ENCODE results near the gene TMEM51.
A peak's percentile ranks its signal among the peaks of the same experiment; 100 is the strongest.
"Not testable (repeated sequence)": the region's sequence is repeated elsewhere in the genome, so short reads cannot be mapped to it uniquely, and the experiment has no call there.

TMEM51 gene

DNA sequence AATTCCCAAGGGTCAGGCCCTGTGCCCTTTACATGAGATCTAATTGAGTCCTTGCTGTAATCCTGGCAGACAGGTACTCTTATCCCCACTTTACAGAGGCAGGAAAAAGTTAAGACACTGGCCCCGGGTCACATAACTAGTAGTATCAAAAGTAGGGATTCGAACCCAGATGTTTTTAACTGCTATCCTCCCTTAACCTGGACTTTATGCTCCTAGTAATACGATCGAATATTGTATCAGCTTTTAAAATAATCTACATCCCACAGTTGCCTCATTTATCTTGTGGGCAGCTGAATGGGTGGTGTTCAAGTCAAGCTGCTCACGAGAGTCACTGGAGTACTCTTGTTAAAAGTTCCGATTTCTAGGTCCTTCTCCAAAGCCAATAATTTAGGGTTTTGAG lies 25.5 kb upstream of the TMEM51 start:
- DNase-seq (ENCODE audit: low read depth in 3 of 3): no peak

DNA sequence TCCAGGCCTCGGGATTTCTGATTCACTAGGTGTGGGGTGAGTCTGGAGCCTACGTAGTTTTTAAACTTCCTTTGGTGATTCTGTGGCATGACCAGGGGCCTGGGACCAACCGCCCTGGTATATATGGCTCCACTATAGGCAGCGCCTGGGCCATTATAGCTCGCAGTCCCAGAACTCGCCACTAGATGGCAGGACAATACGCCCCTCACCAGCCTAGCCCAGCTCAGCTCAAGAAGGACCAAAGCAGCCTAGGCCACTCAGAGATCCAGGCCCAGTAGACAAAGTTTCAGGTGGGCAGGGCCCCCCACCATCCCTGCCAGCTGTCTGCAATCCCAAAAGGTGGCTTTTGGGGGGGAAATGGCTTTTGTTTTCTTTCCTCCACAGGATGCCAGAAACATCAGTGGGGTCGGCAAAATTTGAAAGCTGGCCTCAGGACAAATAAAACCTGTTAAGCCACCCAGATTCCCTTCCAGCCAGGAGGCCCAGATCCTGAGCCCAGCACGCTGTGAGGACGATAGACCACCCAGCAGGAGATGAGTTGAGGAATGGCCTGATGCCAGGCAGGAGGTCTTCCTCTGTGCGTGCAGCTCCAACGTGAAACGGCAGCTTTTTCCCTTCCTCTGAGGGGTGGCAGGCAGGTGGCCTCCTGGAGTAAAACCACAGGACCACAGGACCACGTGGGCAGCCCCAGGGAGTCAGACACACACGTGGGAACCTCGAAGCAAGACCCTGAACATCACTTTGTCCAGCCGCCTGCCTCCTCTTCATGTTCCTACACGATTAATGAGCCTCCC lies 24.8 kb upstream of the TMEM51 start:
- peak; percentile 54 to 71 (median 61) for DNase-seq (ENCODE audit: low read depth in 3 of 3)

DNA sequence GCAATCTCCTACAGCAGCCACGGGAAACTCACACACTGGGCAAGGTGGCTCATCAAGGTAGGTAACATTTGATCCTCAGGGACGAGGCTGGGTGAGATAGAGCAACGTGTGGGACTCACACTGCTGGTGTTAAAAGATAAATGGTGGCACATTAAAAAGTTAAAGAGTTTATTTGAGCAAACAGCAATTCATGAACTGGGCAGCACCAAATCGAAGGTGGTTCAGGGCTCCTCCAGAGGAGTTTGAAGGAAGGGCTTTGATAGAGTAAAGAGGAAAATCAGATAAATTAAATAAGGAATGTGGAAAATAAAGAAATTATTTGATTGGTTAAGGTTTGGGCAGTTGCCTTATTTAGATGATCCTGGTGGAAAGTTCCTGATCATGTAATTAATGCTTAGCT lies 23.6 kb upstream of the TMEM51 start:
- DNase-seq (ENCODE audit: low read depth in 3 of 3): no peak

DNA sequence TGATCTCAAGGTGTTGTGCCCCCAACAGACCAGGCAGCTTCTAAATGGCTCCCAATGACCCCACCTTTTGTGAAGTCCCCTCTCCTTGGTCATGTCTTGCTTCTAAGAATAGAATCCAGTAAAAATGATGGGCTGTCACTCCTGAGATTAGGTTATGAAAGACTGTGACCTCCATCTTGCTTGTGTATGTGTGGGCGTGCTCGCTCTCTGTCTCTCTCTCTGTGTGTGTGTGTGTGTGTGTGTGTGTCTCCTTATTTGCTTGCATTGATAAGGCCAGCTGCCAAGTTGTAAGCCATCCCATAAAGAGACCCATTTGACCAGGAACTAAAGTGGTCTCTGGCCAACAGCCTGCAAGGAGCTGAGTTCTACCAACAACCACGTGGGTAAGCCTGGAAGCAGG lies 22.9 kb upstream of the TMEM51 start:
- no peak for DNase-seq (ENCODE audit: low read depth in 3 of 3)

DNA sequence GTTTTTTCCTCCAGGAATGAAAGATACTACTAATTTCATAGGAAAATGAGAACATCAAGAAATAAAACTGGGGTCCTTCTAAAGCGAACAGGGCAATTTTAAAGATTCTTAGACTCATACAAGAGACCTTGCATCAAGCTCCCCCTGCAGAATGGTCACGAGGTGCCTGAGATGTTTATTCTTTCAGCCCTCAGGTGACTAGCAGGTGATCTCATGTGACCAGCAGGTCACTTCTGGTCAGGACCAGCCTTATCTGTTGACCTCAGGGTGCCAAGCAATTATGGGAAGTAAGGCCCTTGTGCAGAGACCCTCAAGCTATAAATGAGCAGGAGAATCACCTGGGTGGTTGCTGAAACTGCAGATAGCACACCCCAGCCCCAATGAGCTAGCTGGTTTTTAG lies 20.6 kb upstream of the TMEM51 start:
- no peak for DNase-seq (ENCODE audit: low read depth in 3 of 3)

DNA sequence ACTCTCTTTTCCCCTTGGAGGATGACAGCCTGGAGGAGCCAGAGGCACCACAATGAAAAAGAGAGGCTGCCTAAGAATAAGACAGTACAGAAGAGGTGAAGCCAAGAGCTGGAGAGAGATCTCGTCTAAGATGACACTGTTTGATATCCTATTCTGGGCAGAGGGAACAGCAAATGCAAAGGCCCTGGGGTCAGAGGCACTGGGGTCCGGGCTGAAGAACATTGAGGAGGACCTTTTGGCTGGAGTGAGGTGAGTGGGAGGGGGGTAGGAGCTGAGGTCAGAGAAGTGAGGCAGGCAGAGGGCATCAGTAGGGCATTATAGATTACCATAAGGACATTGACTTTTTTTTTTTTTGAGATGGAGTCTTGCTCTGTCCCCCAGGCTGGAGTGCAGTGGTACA lies 19.3 kb upstream of the TMEM51 start:
- no peak for DNase-seq (ENCODE audit: low read depth in 3 of 3)

DNA sequence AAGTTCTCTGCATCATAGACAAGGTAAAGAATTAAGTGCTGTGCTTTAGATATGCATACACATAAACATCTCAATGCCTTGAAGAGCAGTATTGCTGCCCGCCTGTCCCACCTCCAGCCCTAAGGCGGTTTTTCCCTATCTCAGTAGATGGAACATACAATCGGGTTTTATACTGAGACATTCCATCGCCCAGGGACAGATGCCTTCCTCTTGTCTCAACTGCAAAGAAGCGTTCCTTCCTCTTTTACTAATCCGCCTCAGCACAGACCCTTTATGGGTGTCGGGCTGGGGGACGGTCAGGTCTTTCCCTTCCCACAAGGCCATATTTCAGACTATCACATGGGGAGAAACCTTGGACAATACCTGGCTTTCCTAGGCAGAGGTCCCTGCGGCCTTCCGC lies 17.9 kb upstream of the TMEM51 start:
- not testable (repeated sequence) for DNase-seq (ENCODE audit: low read depth in 3 of 3)

DNA sequence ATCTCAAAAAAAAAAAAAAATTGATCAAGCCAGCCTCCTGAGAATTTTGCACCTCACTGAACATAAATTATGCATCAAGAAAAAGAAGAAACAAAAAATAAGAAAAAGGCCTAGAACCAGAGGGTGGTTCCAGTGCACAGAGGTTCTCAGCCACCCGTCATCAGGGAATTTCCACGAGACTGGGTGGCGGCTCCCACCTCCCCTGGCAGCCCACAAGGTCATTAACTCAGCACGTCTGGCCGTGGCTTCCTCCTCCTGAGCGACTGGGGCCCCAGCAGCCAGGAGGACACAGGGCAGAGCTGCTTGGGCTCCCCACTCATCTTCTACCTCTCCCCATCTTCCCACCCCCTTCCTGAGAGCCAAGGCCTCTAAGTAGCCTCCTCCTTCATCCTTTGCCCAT lies 15.7 kb upstream of the TMEM51 start:
- DNase-seq (ENCODE audit: low read depth in 3 of 3): no peak

DNA sequence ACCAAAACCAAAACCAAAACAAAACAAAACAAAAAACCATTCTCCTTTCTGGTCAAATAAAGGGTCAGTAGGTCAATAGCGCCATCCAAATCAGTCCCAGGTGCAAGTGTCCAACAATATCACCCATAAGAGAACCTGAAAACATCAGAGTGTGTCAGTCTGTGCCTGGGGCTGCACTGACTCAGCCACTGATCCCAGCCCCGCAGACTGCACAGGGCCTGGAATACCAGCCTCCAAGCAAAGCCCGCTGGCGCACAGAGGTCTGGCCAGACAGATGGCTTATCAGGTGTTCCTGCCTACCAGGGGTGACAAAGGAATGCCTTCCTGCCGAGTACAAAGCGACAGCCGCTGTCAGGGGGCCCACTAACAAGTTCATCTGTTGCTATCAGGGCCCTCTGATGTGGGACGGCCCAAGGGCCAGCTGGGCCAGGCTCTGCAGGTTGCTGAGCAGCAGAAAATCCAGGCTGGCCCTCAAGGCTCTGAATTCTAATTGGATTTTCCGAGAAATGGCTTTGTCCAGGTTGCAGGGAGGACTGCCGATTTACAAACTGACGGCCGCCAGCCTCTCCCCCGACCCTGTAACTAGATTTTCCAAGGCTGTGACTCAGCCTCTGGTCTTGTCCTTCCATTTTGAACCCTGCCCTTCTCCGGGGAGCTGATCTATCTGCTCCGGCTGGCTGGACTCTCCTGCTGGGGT lies 13.7 kb upstream of the TMEM51 start:
- no peak for DNase-seq (ENCODE audit: low read depth in 3 of 3)

DNA sequence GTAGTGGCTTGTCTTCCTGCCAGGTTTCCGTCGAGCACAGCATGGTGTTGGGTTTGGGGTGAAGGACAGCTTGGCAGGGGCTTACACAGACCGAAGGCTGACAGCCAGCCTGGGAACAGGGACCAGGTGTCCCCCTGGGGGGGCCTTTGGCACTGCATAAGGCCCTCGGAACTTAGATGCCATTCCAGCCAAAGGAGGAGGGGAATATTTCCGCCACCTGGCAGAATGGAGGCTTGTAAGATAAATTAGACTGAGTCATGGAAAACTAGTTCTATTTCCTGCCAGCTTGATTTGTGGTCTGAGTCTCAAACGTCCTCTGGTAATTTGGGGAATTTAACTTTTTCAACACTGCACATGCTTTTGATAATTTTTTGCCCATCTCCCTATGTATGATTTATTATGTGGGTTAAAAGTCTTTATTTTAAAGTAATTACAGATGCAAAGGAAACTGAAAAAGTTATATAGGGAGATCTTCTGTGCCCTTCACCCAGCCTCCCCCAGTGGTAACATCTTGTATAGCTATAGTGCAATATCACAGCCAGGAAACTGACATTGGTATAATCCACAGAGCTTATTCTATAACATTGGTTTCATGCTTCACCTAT lies 11.5 kb upstream of the TMEM51 start:
- DNase-seq (ENCODE audit: low read depth in 3 of 3): no peak

DNA sequence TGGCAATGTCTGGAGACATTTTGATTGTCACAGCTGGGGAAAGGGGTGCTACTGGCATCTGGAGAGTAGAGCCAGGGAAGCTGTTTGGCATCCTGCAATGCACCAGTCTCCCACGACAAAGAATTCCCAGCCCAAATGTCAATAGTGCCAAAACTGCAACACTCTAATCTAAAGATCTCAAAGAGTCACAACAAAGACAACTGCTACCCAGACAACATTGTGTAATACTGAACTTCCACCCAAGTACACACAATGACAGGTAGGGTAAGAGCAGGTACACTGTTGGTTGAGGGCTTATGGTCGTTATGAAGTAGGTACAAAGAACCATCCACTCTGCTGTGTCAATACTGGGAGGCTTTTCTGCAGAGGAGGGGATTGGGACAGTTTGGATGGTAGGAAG lies 8.2 kb upstream of the TMEM51 start:
- DNase-seq (ENCODE audit: low read depth in 3 of 3): no peak

DNA sequence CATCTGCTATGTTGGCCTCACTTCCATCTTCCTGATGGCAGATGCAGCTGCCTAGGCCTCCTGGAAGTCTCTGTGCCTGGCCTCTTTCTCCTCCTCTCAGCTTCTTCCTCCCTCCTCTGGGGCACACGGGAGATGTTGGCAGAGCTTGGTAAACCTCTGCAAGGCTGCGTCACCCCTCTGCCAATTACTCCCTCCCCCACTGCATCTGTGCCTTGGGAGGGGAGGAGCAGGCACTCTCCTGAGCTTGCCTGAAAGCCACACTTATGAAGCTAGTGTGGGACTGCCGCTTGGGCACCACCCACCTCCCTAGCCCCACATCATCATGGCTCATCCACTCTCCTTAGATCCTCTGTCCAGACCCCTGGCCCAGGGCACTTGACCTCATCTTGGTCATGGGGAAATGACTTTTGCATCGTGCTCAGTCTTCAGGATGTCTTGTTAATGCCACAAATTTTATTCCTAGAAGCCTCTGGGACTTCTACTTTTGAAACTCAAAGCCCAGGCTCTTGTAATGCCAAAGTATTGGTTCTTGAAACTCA lies 7.3 kb upstream of the TMEM51 start:
- DNase-seq (ENCODE audit: low read depth in 3 of 3): no peak

DNA sequence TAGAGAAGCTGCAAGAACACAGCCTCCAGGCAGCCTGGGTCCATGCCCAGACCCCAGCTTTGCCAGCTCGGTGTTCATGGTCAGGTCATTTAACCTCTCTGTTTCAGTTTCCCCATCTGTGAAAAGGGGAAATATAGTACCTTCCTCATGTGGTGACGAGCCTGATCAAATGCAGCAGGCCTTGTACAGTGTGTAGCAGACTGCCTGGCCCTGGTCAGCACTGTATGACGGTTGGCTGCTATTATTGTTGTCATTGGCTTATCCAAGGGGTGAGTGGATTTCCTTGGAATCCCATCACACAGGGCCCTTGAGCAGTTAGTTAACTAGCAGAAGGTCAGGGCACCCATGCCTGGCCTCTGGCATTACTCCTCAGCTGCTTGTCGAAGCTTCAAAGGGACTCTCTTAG lies 6.6 kb upstream of the TMEM51 start:
- no peak for DNase-seq (ENCODE audit: low read depth in 3 of 3)

DNA sequence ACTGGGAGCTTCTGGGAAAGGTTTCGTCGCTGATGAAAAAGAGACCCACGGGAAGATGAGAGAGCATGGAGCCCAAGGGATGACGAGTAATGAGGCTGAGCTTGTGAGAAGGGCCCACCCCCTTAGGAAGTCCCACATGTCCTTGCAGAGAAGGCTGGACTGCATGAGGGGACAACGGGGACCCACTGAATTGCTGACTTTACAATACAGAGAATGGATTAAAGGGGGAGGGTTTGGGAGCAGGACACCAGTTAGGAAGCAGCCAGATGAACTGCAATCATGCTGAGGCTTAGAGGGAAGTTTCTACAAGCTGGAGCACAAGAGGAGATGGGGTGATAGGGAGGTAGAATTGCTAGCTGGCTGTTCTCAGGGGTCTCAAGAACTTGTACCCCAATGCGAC lies 5.5 kb upstream of the TMEM51 start:
- DNase-seq (ENCODE audit: low read depth in 3 of 3): no peak

DNA sequence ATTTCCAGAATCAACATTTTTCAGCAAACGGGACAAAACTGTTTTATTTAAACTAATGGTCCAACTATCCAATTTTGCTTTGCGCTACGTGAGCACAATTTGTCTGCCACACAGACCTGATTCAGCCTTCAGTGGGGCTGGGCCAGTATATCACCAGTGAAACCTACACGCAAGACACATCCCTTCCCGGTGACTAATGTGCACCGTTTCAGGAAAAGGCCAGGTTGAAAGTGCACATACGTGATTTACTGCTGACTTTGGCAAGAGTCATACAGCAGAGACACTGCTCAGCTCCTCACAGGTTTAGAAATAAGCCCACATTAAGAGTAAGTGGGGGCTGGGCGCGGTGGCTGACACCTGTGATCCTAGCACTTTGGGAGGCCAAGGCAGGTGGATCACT lies 5.1 kb upstream of the TMEM51 start:
- no peak for DNase-seq (ENCODE audit: low read depth in 3 of 3)

DNA sequence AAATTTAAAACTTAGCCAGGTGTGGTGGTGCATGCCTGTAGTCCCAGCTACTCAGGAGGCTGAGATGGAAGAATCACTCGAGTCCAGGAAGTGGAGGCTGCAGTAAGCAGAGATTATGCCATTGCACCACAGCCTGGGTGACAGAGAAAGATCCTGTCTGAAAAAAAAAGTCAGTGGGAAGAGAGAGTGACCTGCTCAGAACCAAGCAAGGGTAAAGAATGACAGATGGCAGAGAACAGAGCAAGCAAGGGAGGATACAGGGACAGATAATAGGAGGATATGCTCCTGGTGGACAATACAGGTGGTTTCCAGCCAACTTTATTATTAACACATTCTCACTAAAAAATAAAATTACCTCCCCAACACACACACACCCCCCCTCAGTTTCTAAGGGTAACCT lies 4.6 kb upstream of the TMEM51 start:
- no peak for DNase-seq (ENCODE audit: low read depth in 3 of 3)

DNA sequence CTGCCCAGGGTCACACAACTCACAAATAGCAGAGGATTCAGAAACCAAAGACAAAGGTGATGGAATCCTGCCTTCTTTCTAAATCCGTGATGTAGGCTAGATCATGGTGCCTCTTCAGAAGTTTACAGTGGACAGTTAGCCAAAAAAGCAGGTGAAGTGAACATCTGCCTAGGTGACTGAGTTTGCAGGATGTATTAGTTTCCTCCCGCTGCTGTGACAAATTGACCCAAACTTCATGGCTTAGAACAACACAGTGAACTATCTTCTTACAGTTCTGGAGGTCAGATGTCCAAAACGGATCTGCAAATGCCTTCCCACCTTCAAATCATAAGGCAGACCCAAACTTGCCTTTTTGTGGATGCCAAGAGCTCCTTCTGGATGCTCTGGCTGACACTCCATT lies 3.2 kb upstream of the TMEM51 start:
- DNase-seq (ENCODE audit: low read depth in 3 of 3): no peak

DNA sequence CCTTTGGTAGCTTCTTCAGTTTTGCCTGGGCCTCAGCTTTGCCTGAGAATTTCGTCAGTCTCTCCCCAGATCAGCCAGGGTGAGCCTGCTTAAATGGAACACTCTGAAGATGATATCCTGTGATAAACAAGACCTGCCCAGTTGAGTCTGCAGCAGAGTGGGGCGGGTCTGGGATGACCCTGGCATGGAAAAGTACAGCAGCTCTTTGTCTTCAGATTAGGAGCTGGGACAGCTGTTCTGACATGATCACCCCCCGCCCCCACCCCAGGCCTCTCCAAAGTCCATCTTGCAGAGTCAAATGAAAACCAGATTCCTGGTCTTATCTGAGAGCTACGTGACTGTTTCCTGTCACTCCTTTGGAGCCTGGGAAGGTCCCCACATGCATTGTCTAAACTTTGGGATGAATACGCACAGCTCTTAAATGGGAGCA lies 2.2 kb upstream of the TMEM51 start:
- DNase-seq (ENCODE audit: low read depth in 3 of 3): no peak

DNA sequence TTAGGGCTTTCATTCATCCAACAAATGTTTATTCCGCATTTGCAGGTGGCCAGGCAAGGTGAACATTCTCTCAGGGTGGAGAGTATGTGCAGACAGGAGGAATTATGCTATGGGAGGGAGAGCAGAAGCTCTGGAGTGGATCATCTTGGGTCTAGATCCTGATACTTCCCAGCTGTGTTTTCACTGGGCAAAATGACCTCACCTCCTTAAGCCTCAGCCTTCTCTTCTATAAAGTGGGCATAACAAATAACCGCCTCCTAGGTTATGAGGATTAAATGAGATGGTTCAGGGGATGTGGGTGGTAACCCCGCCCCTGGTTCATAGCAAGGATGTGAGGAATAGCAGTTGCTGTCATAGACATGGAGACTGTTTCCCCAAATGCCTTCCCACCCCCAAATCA lies 1.7 kb upstream of the TMEM51 start:
- no peak for DNase-seq (ENCODE audit: low read depth in 3 of 3)

DNA sequence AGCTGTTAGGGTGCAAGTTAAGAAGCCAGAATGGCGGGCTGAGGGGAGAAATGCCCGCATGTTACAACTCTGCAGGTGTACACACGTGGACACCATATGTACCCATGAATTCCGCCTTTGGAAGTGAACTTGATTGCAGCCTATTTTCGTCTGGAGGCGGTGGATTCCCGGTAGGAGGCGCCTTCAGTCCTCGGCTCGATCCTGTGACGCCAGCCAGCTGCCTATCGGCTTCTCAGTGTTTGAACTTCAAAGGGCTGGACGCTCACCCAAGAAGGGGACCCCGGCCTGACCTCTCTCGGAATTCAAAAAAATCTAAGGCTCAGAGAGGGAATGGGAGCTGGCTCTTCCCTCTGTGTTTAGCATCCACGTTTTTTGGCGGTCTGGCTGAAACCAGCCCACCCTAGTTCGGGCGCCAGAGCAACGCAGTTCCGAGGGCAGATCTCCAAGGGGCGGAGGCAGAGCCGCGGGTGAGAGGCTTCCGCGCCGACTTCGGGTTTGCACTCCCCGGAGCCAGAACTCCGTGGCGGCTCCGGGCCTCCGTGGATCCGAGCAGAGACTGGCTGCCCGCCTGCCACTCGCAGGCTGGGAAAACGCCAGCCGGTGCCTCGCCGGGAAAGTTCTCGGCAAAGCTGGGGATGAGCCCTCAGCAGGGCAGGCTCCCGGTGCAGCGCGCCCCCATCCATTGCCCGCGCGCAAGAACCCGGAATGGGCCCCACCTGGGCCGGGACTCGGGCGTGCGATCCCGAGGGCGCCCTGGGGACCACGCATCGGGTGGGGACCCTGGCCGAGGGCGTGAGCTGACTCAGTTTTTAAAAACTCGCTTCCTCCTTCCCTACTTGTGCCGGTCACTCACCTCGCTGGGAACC lies 996 bp upstream of the TMEM51 start:
- DNase-seq (ENCODE audit: low read depth in 3 of 3): no peak

DNA sequence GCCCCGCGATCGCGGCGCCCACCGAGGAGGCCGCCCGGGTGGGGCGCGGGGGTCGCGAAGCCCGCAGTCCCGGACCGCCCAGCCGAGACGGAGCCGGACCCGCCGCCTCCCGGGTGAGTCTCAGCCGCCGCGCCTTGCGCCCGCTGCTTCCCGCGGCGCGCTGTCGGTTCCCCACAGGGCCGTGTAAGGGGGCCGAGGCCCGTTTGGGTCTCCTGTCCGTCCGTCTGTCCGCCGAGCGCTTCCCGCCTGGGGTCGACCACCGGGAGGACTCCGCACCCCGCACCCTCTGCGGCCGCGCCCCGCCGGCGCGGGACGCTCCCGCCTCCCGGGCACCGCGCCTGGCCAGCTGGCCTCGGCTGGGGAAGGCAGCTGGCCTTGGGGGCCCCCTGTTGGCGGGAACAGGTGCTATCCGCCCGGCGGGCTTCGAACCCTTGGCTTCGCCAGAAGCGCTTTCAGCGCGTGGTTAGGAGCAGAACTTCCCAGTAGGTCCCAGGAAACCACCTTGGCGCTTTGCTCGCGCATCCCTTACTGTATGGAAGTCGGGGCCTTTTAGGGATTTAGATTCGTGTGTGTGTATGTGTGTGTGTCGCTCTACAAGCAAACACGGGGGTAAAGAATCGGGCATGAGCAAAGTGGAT lies 414 bp downstream of the TMEM51 start:
- peak in 1 of 3 experiments; percentile 46 for DNase-seq (ENCODE audit: low read depth in 3 of 3)
